Fibroblast of lung (primary cell): Measurements from ENCODE around the gene CRIP1. TPM values are rescaled to one million over a fixed set of nuclear protein-coding genes. Genes with fewer than 3 reads are reported as not detected.

Source experiments
- DNase-seq, 2 donors: peaks; one replicate each; pipeline versions ENCODE4 v3.0.0 to v3.0.0-alpha.2; 2010; ENCODE audit warnings: low read depth in 2 of 2
- H2AFZ ChIP-seq: 2 replicates; pipeline ENCODE4 v1.5.1; 2012; ENCODE audit warnings: low read length, control low read depth, inconsistent platforms
- H3K27ac ChIP-seq: 2 replicates; pipeline ENCODE4 v1.5.1; 2011; ENCODE audit warnings: low read length, control low read depth; ENCODE audit not compliant: insufficient read depth
- H3K27me3 ChIP-seq: 2 replicates; pipeline ENCODE4 v1.5.1; 2011; ENCODE audit warnings: mild to moderate bottlenecking, low read length; ENCODE audit not compliant: control insufficient read depth, insufficient read depth
- H3K36me3 ChIP-seq: 2 replicates; pipeline ENCODE4 v1.5.1; 2011; ENCODE audit warnings: low read length; ENCODE audit not compliant: control insufficient read depth, insufficient read depth
- H3K4me1 ChIP-seq: 2 replicates; pipeline ENCODE4 v1.5.1; 2011; ENCODE audit warnings: low read length; ENCODE audit not compliant: control insufficient read depth, insufficient read depth; ENCODE audit errors: extremely low read depth
- H3K4me2 ChIP-seq: 2 replicates; pipeline ENCODE4 v1.5.1; 2011; ENCODE audit warnings: low read length, control low read depth; ENCODE audit not compliant: insufficient read depth; ENCODE audit errors: extremely low read depth
- H3K4me3 ChIP-seq, 4 experiments: fragments of 200-600 bp in 1 of 4; sonication (generic) in 1 of 4; replicated peaks in 1 of 4; 2 replicates each; pipeline ENCODE4 v1.5.1; 2011 to 2016; ENCODE audit warnings: low read length in 4 of 4, low read depth in 3 of 4, mild to moderate bottlenecking in 3 of 4, control low read depth in 2 of 4, inconsistent platforms in 1 of 4, mixed read lengths in 1 of 4; ENCODE audit not compliant: insufficient read depth in 1 of 4; ENCODE audit errors: control extremely low read depth in 1 of 4
- H3K79me2 ChIP-seq: 2 replicates; pipeline ENCODE4 v1.5.1; 2012; ENCODE audit warnings: mild to moderate bottlenecking, low read length, inconsistent platforms; ENCODE audit not compliant: control insufficient read depth, insufficient read depth
- H3K9ac ChIP-seq: 2 replicates; pipeline ENCODE4 v1.5.1; 2011; ENCODE audit warnings: mild to moderate bottlenecking, low read length, control low read depth; ENCODE audit not compliant: insufficient read depth
- H3K9me3 ChIP-seq: 2 replicates; pipeline ENCODE4 v1.5.1; 2012; ENCODE audit warnings: low read depth, low read length; ENCODE audit not compliant: control insufficient read depth, insufficient read depth
- H4K20me1 ChIP-seq: 2 replicates; pipeline ENCODE4 v1.5.1; 2011; ENCODE audit warnings: low read length; ENCODE audit not compliant: control insufficient read depth, insufficient read depth; ENCODE audit errors: extremely low read depth
- EZH2 ChIP-seq: IDR thresholded peaks from 2 replicates; pipeline ENCODE4 v1.5.1; 2012; ENCODE audit warnings: low read length, control low read depth, mild to moderate bottlenecking; ENCODE audit errors: missing control alignments
- polyA plus RNA-seq, 2 donors: library from polyadenylated mRNA; depleted of rRNA in 1 of 2; stranded (reverse) in 1 of 2; unstranded in 1 of 2; fragments of >200 nt; gene quantifications; 2 replicates each; pipeline ENCODE4 v1.2.1, GENCODE V29; 2011 to 2012; ENCODE audit warnings: missing spikeins in 1 of 2
- total RNA-seq: library from RNA; depleted of rRNA; stranded (reverse); fragments of >200 nt; gene quantifications from 2 replicates; pipeline ENCODE4 v1.2.1, GENCODE V29; 2014
- TF ChIP-seq, protein P1 (sequence below), 2 donors: IDR thresholded peaks in 1 of 2; conservative IDR thresholded peaks in 1 of 2; 1 replicate in 1 of 2; 2 replicates in 1 of 2; pipeline ENCODE4 v1.5.1; 2011 to 2012; ENCODE audit warnings: low read length in 2 of 2, control low read depth in 1 of 2, inconsistent platforms in 1 of 2, low read depth in 1 of 2, mild to moderate bottlenecking in 1 of 2

CRIP1 gene
- total and polyA plus RNA-seq, 2 donors (not counting 1 experiment from before 2014, with no cell fraction given): 2.5 to 3.0 TPM

DNA sequence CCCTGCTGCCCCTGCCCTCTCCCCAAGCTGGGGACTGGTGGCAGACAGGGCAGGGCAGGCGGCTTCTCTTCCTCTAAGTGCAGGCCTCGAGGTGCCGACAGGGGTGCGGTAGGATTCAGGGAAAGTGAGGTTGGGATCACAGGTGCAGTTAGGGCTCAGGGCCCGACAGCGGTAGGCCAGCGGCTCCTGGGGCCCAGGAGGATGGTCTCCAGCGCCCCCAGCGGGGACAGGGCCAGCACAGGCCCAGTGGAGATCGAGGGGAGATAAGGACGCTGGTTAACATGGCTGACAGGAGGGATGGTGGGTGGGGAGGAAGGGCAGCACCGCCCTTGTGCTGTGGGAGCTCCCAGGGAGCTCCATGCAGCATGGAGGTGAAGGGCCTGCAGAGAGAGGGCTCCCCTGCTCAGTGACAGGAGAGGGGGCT is 935 bp upstream of the CRIP1 start:
- H3K4me2 ChIP-seq: no peak overlapping the region
- H3K9ac ChIP-seq: no peak overlapping the region
- H3K27me3 ChIP-seq: peaks cover 19% of the 10 kb centered on the region
- H4K20me1 ChIP-seq: no peaks in the 10 kb centered on the region
- DNase-seq: no peak
- H3K9me3 ChIP-seq: no peaks in the 10 kb centered on the region
- TF ChIP-seq, protein P1, sequence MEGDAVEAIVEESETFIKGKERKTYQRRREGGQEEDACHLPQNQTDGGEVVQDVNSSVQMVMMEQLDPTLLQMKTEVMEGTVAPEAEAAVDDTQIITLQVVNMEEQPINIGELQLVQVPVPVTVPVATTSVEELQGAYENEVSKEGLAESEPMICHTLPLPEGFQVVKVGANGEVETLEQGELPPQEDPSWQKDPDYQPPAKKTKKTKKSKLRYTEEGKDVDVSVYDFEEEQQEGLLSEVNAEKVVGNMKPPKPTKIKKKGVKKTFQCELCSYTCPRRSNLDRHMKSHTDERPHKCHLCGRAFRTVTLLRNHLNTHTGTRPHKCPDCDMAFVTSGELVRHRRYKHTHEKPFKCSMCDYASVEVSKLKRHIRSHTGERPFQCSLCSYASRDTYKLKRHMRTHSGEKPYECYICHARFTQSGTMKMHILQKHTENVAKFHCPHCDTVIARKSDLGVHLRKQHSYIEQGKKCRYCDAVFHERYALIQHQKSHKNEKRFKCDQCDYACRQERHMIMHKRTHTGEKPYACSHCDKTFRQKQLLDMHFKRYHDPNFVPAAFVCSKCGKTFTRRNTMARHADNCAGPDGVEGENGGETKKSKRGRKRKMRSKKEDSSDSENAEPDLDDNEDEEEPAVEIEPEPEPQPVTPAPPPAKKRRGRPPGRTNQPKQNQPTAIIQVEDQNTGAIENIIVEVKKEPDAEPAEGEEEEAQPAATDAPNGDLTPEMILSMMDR (conservative IDR thresholded peaks at IDR 0.05 in 1 of 2, IDR thresholded peaks at IDR 0.05 in 1 of 2; ENCODE audit: low read depth in 1 of 2, low read length in 2 of 2): peak in 1 of 2 donors; percentile 32
- TF ChIP-seq EZH2: no peak
- H2AFZ ChIP-seq: no peak overlapping the region
- no peaks in the 10 kb centered on the region for H3K79me2 ChIP-seq
- H3K36me3 ChIP-seq: no peaks in the 10 kb centered on the region
- no peak overlapping the region for H3K4me3 ChIP-seq
- peaks cover 17% of the 10 kb centered on the region for H3K4me1 ChIP-seq
- H3K27ac ChIP-seq: no peak overlapping the region

DNA sequence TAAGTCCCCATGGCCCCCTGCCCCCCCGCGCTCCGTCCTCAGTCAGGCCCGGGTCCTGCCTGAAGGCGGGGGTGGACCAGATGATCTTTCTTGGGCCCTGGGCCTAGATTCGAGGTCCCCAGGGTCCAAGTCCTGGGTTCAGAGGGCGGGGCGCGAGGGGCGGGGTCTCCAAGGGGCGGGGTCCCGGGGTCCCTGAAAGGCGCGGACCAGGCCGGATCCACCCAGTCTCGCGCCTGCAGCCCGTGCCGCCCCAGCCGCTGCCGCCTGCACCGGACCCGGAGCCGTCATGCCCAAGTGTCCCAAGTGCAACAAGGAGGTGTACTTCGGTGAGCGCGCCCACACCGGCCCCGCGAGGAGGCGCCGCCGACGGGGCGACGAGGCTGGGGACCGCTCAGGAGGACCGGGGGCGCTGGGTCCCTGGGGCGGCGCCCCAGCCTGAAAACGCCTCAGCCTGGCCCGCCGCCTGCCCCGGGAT is 325 bp downstream of the CRIP1 start:
- no peaks in the 10 kb centered on the region for H3K36me3 ChIP-seq
- H3K9me3 ChIP-seq: no peaks in the 10 kb centered on the region
- H3K9ac ChIP-seq: peak overlapping the region; percentile 37
- H2AFZ ChIP-seq: no peak overlapping the region
- H3K79me2 ChIP-seq: peaks cover 2% of the 10 kb centered on the region
- no peaks in the 10 kb centered on the region for H4K20me1 ChIP-seq
- no peak for DNase-seq
- H3K4me3 ChIP-seq: peak overlapping the region in 1 of 4 experiments; percentile 27
- peaks cover 10% of the 10 kb centered on the region for H3K4me1 ChIP-seq
- peaks cover 19% of the 10 kb centered on the region for H3K27me3 ChIP-seq
- H3K27ac ChIP-seq: no peak overlapping the region
- peak; percentile 77 for TF ChIP-seq EZH2
- TF ChIP-seq, protein P1 (conservative IDR thresholded peaks at IDR 0.05 in 1 of 2, IDR thresholded peaks at IDR 0.05 in 1 of 2; ENCODE audit: low read depth in 1 of 2, low read length in 2 of 2): no peak
- H3K4me2 ChIP-seq: peak overlapping the region; percentile 64

DNA sequence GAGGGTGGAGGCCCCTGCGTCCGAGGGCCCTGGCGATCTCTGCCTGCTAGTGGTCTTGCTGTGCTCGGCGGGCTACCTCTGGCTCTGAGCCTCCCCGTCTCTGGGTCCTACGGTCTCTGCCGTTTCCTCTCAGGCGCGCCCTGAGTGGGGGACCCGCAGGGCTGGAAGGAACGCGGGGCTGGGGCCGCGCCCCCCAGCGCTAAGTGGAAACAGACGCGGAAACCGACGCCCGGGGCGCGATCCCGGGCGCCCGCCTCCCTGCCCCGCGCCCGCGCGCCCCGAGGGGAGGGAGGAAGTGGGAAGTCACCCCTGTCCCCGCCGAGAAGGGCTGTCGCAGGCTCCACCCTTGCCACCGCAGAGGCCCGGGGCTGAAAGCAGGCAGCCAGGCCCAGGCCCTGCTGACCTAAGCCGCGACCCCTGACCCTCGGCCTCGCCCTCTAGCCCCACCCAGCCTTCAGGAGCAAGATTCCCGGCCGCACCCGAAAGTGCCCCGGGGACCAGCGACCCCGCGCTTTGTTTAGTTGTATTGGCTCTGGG is 831 bp downstream of the CRIP1 start:
- Histone ChIP-seq H3K27ac (no peak overlapping the region), H3K36me3 (no peaks in the 10 kb centered on the region), H3K4me2 (peak overlapping the region; percentile 64), H3K27me3 (peaks cover 19% of the 10 kb centered on the region), H3K4me3 (peak overlapping the region in 1 of 4 experiments; percentile 27), H2AFZ (no peak overlapping the region), H3K79me2 (peaks cover 3% of the 10 kb centered on the region), H4K20me1 (no peaks in the 10 kb centered on the region), H3K4me1 (peaks cover 5% of the 10 kb centered on the region), H3K9me3 (no peaks in the 10 kb centered on the region), H3K9ac (peak overlapping the region; percentile 37)
- TF ChIP-seq EZH2: peak; percentile 46
- TF ChIP-seq, protein P1 (conservative IDR thresholded peaks at IDR 0.05 in 1 of 2, IDR thresholded peaks at IDR 0.05 in 1 of 2; ENCODE audit: low read depth in 1 of 2, low read length in 2 of 2): no peak
- no peak for DNase-seq
